Epithelial cell of proximal tubule (primary cell): Measurements from ENCODE around the gene ALPK3. TPM values are rescaled to one million over a fixed set of nuclear protein-coding genes. Genes with fewer than 3 reads are reported as not detected.

Source experiments
- DNase-seq: peaks from one replicate; pipeline ENCODE4 v3.0.0-alpha.2; 2011; ENCODE audit warnings: low read depth
- H3K4me3 ChIP-seq: 2 replicates; pipeline ENCODE4 v1.5.1; 2011; ENCODE audit warnings: low read depth, mild to moderate bottlenecking, low read length
- total RNA-seq: library from RNA; depleted of rRNA; stranded (reverse); fragments of >200 nt; gene quantifications from 2 replicates; pipeline ENCODE4 v1.2.3, GENCODE V29; 2015
- TF ChIP-seq, protein P1 (sequence below): conservative IDR thresholded peaks from 2 replicates; pipeline ENCODE4 v1.5.1; 2012; ENCODE audit warnings: low read depth, mild to moderate bottlenecking, low read length

ALPK3 gene
- total RNA-seq, 1 donor from 2014 or later: 30.8 TPM

DNA sequence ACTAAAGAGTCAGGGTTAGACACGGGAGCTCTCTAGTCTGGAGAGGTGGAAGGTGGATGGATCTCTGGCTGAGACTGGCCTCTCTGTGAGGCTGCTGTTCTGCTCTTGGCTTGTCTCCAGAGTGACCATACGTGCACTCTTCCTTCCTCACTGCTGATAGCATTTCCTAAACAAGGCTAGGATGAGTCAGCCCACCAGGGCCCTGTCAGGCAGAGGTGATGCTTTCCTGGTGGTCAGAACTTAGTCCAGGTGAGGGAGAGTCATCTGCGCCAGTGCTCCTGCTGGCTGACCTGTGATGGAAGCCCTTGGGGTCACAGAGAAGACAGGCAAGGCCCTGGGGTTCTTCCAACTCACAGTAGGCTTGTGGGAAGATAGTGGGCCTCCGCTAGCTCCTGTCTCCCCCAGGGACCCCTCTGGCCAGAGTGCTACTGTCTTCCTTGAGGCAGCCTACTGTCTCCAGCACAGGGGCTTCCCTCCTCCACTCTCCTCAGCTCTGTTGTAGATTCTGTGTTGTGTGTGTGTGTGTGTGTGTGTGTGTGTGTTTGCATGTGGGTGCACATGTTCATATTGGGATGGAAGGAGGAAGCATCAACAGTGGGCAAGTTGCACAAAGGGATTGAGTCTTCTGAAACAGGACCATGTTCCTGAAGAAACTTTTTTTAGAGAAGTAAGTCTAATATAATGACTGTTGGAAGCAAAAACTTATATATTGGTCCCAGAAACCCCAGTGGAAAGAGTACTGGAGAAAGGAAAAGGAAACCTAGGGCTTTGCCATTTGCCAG is 16.5 kb downstream of the ALPK3 start:
- no peak for DNase-seq
- TF ChIP-seq, protein P1, sequence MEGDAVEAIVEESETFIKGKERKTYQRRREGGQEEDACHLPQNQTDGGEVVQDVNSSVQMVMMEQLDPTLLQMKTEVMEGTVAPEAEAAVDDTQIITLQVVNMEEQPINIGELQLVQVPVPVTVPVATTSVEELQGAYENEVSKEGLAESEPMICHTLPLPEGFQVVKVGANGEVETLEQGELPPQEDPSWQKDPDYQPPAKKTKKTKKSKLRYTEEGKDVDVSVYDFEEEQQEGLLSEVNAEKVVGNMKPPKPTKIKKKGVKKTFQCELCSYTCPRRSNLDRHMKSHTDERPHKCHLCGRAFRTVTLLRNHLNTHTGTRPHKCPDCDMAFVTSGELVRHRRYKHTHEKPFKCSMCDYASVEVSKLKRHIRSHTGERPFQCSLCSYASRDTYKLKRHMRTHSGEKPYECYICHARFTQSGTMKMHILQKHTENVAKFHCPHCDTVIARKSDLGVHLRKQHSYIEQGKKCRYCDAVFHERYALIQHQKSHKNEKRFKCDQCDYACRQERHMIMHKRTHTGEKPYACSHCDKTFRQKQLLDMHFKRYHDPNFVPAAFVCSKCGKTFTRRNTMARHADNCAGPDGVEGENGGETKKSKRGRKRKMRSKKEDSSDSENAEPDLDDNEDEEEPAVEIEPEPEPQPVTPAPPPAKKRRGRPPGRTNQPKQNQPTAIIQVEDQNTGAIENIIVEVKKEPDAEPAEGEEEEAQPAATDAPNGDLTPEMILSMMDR: no peak
- H3K4me3 ChIP-seq: no peak overlapping the region

DNA sequence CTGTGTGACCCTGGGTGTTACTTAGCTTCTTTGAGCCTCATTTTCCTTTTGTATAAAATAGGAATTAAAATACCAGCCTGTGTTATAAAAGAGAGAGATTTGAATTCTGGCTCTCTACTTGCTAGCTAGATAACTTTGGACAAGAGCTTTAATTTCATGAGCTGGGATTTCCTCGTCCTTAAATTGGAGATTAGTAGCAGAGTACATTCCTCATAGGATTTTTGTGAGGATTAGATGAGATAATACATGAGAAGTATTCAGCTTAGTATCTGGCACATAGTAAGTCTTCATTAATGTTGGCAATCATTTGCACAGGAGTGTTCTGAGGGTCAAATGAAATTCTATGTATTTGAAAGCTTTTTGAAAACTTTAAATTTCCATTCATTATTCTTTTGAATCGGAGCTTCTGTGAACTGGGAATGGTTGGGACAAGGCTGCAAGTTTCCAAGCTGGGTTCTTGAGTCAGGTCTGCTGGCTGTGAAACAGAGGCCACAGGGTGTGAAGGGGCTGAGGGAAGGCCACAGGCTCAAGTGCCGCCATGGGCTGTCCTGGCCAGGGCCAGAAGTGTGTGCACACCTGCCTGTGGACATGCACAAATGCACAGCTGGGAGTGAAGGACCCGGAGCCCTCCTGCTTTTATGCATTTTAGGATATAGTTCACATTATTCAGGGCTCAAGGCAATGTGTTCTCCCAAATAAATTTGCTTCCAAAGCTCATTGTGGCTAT is 17.2 kb downstream of the ALPK3 start:
- TF ChIP-seq, protein P1: no peak
- H3K4me3 ChIP-seq: no peak overlapping the region
- DNase-seq: no peak

DNA sequence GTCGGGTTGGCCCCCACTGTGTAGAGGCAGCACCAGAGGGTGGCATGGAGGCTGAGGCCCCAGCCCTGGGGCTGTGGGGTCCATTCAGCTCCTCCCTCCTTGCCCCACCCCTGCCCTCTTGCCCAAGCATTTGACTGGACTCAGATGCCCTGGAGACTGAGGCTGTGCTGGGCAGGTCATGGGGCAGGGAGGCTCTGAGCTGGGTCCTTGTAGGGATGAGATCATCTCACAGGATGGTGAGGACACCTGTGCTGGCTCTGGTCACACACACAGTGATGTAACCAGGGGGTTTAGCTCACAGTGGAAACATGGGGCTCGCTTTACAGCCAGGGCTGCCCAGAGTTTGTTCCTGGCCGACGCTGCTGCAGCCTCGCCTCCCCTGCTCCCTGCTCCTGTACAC is 17.8 kb downstream of the ALPK3 start:
- TF ChIP-seq, protein P1: no peak
- no peak for DNase-seq
- H3K4me3 ChIP-seq: no peak overlapping the region

DNA sequence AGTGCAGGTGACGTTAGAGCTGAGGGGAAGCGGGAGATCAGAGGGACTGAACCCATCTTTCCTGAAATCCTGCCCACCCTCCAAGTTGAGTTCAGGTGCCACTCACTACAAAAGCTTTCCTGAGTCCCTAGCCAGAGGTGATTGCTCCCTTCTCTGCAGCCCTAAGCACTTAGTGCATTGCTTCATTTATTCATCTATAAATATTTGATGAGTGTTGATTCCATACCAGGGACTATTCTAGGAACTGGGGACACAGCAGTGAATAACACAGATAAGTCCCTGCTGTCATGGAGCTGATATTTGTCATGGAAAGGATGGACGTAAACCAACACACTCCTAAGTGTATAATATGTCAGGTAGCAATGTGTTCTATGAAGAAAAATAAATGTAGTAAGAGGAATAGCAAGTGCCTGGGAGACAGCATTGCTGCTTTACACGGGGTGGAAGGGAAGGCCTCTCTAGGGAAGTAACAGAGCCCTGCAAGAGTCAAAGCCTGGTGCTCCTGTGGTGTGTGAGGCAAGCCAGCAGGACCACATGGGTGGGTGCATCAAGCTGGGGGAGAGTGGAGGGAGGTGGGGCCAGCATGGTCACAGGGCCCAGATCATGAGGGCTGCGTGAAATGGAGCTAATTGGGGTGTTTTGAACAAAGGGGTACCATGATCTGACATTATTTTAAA is 18.6 kb downstream of the ALPK3 start:
- no peak overlapping the region for H3K4me3 ChIP-seq
- TF ChIP-seq, protein P1: no peak
- DNase-seq: no peak

DNA sequence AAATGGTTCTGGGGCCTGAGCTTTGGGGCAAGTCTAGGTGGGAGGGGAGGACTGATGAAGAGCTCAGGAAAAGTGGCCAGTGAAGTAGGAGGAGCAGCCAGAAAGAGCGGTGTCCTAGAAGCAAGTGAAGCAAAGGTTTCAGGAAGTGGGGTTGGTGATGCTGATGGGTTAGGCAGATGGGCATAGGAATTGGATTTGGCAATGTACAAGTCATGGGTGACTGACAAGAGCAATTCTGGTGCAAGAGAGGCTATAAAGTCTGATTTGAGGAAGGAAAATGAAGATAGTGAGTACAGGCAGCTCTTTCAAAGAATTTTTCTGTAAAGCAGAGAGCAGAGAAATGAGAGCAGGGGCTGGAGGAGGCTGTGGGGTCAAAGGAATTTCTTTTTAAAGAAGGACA is 19.7 kb downstream of the ALPK3 start:
- TF ChIP-seq, protein P1: no peak

DNA sequence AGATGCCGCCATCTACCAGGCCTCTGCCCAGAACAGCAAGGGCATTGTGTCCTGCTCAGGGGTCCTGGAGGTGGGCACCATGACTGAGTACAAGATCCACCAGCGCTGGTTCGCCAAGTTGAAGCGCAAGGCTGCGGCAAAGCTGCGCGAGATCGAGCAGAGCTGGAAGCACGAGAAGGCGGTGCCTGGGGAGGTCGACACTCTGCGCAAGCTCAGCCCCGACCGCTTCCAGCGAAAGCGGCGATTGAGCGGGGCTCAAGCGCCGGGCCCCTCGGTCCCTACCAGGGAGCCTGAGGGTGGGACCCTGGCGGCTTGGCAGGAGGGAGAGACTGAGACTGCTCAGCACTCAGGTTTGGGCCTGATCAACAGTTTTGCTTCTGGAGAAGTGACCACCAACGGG is 22.6 kb downstream of the ALPK3 start:
- H3K4me3 ChIP-seq: no peak overlapping the region
- TF ChIP-seq, protein P1: no peak
- DNase-seq: no peak

More for the DNA sequence above, 19.7 kb downstream of the ALPK3 start:
- no peak overlapping the region for H3K4me3 ChIP-seq
- DNase-seq: no peak
